Caco-2 (cell line): ENCODE results near the gene ANKMY1. TPM values are rescaled to one million over a fixed set of nuclear protein-coding genes. Genes with fewer than 3 reads are reported as not detected.

Experiments
- BruUV-seq: library from RNA; stranded (reverse); fragments of 400-500 nt; replicated peaks from 2 replicates; lab custom pipeline; 2021; lab: Mats Ljungman, UMichigan
- CTCF ChIA-PET: fragments of 300-600 bp; sonication (Branson Sonifier 250); formaldehyde crosslinking; loops from one replicate; lab custom pipeline; 2022; ENCODE audit warnings: antibody characterized with exemption; lab: Charles Lee
- POLR2A ChIA-PET: fragments of 300-600 bp; sonication (Branson Sonifier 250); formaldehyde crosslinking; loops from one replicate; lab custom pipeline; 2022; ENCODE audit warnings: antibody characterized with exemption; lab: Charles Lee
- DNase-seq, 2 experiments: peaks; one replicate each; pipeline versions ENCODE4 v3.0.0 to v3.0.0-alpha.2; 2020 to 2022
- H3K27me3 ChIP-seq: replicated peaks from 2 replicates; pipeline ENCODE4 v1.6.0; 2011; ENCODE audit warnings: low read length; ENCODE audit not compliant: control insufficient read depth, insufficient read depth
- H3K36me3 ChIP-seq: 2 replicates; pipeline ENCODE4 v1.5.1; 2011; ENCODE audit warnings: low read length; ENCODE audit not compliant: control insufficient read depth, insufficient read depth
- H3K4me1 ChIP-seq: fragments of 250-450 bp; sonication (Bioruptor Pico); 2 replicates; pipeline ENCODE4 v1.5.1; 2020; ENCODE audit warnings: mild to moderate bottlenecking
- H3K4me3 ChIP-seq: 2 replicates; pipeline ENCODE4 v1.5.1; 2011; ENCODE audit warnings: low read depth, mild to moderate bottlenecking, control low read depth, low read length
- H3K9me3 ChIP-seq: fragments of 250-450 bp; sonication (Bioruptor Pico); 2 replicates; pipeline ENCODE4 v1.5.1; 2020; ENCODE audit warnings: mild to moderate bottlenecking, moderate library complexity
- H3K27ac Mint-ChIP-seq: one replicate; pipeline ENCODE4 v1.8.0; 2022; ENCODE audit warnings: mixed read lengths; ENCODE audit not compliant: unreplicated experiment
- H3K27me3 Mint-ChIP-seq: one replicate; pipeline ENCODE4 v1.8.0; 2022; ENCODE audit warnings: mixed read lengths; ENCODE audit not compliant: insufficient read depth, unreplicated experiment
- H3K36me3 Mint-ChIP-seq: one replicate; pipeline ENCODE4 v1.8.0; 2022; ENCODE audit warnings: mild to moderate bottlenecking, mixed read lengths; ENCODE audit not compliant: insufficient read depth, unreplicated experiment
- H3K4me1 Mint-ChIP-seq: one replicate; pipeline ENCODE4 v1.8.0; 2022; ENCODE audit warnings: low read depth, mixed read lengths; ENCODE audit not compliant: unreplicated experiment
- H3K4me3 Mint-ChIP-seq: one replicate; pipeline ENCODE4 v1.8.0; 2022; ENCODE audit warnings: mild to moderate bottlenecking, moderate library complexity, mixed read lengths; ENCODE audit not compliant: unreplicated experiment
- H3K9me3 Mint-ChIP-seq: one replicate; pipeline ENCODE4 v1.8.0; 2022; ENCODE audit warnings: mixed read lengths; ENCODE audit not compliant: unreplicated experiment
- intact Hi-C: fragments of 100-400 bp; cut with micrococcal nuclease; formaldehyde crosslinking; loops from one replicate; pipeline ENCODE4 v1.10.0; 2022; ENCODE audit not compliant: unreplicated experiment
- total RNA-seq: library from RNA; stranded (reverse); gene quantifications from 2 replicates; pipeline ENCODE4 v1.2.3, GENCODE V29; 2022
- TF ChIP-seq, protein P1 (sequence below), 2 experiments: fragments of 200-600 bp in 1 of 2; IDR thresholded peaks; 1 replicate in 1 of 2; 2 replicates in 1 of 2; pipeline versions ENCODE4 v1.5.1 to v1.8.0; 2011 to 2022; ENCODE audit warnings: antibody characterized with exemption in 1 of 2, control low read depth in 1 of 2, inconsistent platforms in 1 of 2, low read depth in 1 of 2, low read length in 1 of 2, mild to moderate bottlenecking in 1 of 2, moderate library complexity in 1 of 2; ENCODE audit not compliant: insufficient read depth in 1 of 2, severe bottlenecking in 1 of 2, unreplicated experiment in 1 of 2

ANKMY1 gene
- total RNA-seq, 1 experiment from 2014 or later, result 12.2 TPM

GRCh38 chr2:240441993-240442411 lies 115.8 kb downstream of the ANKMY1 start:
- TF ChIP-seq, protein P1, sequence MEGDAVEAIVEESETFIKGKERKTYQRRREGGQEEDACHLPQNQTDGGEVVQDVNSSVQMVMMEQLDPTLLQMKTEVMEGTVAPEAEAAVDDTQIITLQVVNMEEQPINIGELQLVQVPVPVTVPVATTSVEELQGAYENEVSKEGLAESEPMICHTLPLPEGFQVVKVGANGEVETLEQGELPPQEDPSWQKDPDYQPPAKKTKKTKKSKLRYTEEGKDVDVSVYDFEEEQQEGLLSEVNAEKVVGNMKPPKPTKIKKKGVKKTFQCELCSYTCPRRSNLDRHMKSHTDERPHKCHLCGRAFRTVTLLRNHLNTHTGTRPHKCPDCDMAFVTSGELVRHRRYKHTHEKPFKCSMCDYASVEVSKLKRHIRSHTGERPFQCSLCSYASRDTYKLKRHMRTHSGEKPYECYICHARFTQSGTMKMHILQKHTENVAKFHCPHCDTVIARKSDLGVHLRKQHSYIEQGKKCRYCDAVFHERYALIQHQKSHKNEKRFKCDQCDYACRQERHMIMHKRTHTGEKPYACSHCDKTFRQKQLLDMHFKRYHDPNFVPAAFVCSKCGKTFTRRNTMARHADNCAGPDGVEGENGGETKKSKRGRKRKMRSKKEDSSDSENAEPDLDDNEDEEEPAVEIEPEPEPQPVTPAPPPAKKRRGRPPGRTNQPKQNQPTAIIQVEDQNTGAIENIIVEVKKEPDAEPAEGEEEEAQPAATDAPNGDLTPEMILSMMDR (IDR thresholded peaks at IDR 0.05; ENCODE audit: insufficient read depth in 1 of 2, low read depth in 1 of 2, low read length in 1 of 2, severe bottlenecking in 1 of 2, unreplicated experiment in 1 of 2), result no peak
- H3K4me1 Mint-ChIP-seq, result no peaks in the 10 kb centered on the region
- no peak for DNase-seq
- Histone ChIP-seq H3K4me3 (no peak overlapping the region), H3K36me3 (no peaks in the 10 kb centered on the region), H3K27me3 (no peaks in the 10 kb centered on the region), H3K9me3 (no peaks in the 10 kb centered on the region), H3K4me1 (peaks cover 9% of the 10 kb centered on the region; the same call in 1 of the 2 replicates)
- H3K27me3 Mint-ChIP-seq, result no peaks in the 10 kb centered on the region
- no peaks in the 10 kb centered on the region for H3K9me3 Mint-ChIP-seq
- H3K36me3 Mint-ChIP-seq, result peaks cover 6% of the 10 kb centered on the region
- H3K27ac Mint-ChIP-seq, result no peak overlapping the region
- intact Hi-C loops, result no loop called here
- no TSS peak for BruUV-seq
- ChIA-PET CTCF (interaction anchor here (0.6 kb wide), 1 partner anchor 399 kb away, joined by 3 read pairs; no protein-coding TSS in a partner anchor), POLR2A (no interaction called here)
- H3K4me3 Mint-ChIP-seq, result no peak overlapping the region

DNA sequence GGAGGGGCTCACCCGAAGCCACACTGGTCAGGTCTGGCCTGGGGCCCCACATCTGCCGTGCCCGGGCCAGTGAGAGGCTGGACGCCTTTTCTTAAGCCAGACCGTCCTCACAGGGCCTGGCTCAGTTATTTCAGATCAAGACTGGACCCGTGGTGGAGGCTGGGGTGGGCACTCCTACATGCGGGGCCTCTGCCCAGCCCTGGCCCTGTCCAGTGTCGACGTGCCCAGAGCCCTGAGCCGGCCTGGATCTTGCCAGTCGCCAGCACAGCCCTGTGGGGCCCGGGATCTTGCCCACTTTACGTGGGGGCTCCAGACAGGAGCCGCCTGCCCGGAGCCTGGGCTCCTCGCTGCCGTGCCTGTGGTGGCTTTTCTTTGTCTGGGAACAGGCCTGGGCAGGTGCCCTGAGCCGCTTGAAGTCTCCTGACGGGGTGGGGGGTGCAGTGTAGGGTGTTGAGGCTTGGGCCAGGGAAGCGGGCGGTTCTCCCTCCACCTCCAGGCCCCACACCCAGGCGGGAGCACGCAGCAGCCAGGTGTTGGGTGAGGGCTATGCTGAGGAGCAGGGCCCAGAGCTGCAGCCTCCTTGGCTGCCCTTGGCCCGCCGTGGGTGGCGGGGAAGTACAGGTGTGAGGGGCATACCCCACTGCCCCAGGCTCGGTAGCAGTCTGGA lies 116.3 kb downstream of the ANKMY1 start:
- CTCF ChIA-PET, result interaction anchor here (0.6 kb wide), 1 partner anchor 398 kb away, joined by 3 read pairs; no protein-coding TSS in a partner anchor
- DNase-seq, result no peak
- H3K4me3 ChIP-seq, result no peak overlapping the region

GRCh38 chr2:240440704-240441320 lies 117.0 kb downstream of the ANKMY1 start:
- BruUV-seq, result no TSS peak
- Histone ChIP-seq H3K27me3 (no peaks in the 10 kb centered on the region), H3K4me1 (peaks cover 9% of the 10 kb centered on the region; the same call in 1 of the 2 replicates), H3K4me3 (no peak overlapping the region), H3K9me3 (no peaks in the 10 kb centered on the region), H3K36me3 (no peaks in the 10 kb centered on the region)
- TF ChIP-seq, protein P1 (IDR thresholded peaks at IDR 0.05; ENCODE audit: insufficient read depth in 1 of 2, low read depth in 1 of 2, low read length in 1 of 2, severe bottlenecking in 1 of 2, unreplicated experiment in 1 of 2), result no peak
- CTCF ChIA-PET, result no interaction called here
- POLR2A ChIA-PET, result no interaction called here
- no peak overlapping the region for H3K4me3 Mint-ChIP-seq
- no peaks in the 10 kb centered on the region for H3K4me1 Mint-ChIP-seq
- H3K9me3 Mint-ChIP-seq, result no peaks in the 10 kb centered on the region
- intact Hi-C loops, result no loop called here
- no peaks in the 10 kb centered on the region for H3K27me3 Mint-ChIP-seq
- no peak overlapping the region for H3K27ac Mint-ChIP-seq
- no peak for DNase-seq
- H3K36me3 Mint-ChIP-seq, result peaks cover 6% of the 10 kb centered on the region

More for the DNA sequence above, 116.3 kb downstream of the ANKMY1 start:
- no peaks in the 10 kb centered on the region for H3K27me3 ChIP-seq
- no peaks in the 10 kb centered on the region for H3K27me3 Mint-ChIP-seq
- intact Hi-C loops, result no loop called here
- H3K9me3 Mint-ChIP-seq, result no peaks in the 10 kb centered on the region
- no peaks in the 10 kb centered on the region for H3K4me1 Mint-ChIP-seq
- peaks cover 9% of the 10 kb centered on the region; the same call in 1 of the 2 replicates for H3K4me1 ChIP-seq
- no peak overlapping the region for H3K4me3 Mint-ChIP-seq
- POLR2A ChIA-PET, result no interaction called here
- peaks cover 6% of the 10 kb centered on the region for H3K36me3 Mint-ChIP-seq
- BruUV-seq, result no TSS peak
- no peak overlapping the region for H3K27ac Mint-ChIP-seq
- H3K36me3 ChIP-seq, result no peaks in the 10 kb centered on the region
- TF ChIP-seq, protein P1 (IDR thresholded peaks at IDR 0.05; ENCODE audit: insufficient read depth in 1 of 2, low read depth in 1 of 2, low read length in 1 of 2, severe bottlenecking in 1 of 2, unreplicated experiment in 1 of 2), result no peak
- no peaks in the 10 kb centered on the region for H3K9me3 ChIP-seq
